BLaER1 (cell line): ENCODE data around the gene CNRIP1.

Experiments
- H3K27ac ChIP-seq: shearing (Covaris generic); formaldehyde crosslinking; 2 replicates; pipeline ENCODE4 v1.8.1; 2022
- H3K27me3 ChIP-seq: shearing (Covaris generic); formaldehyde crosslinking; 2 replicates; pipeline ENCODE4 v1.8.1; 2022
- H3K36me3 ChIP-seq: shearing (Covaris generic); formaldehyde crosslinking; 2 replicates; pipeline ENCODE4 v1.8.1; 2022
- H3K4me1 ChIP-seq: shearing (Covaris generic); formaldehyde crosslinking; 2 replicates; pipeline ENCODE4 v1.8.1; 2022
- H3K4me2 ChIP-seq: shearing (Covaris generic); formaldehyde crosslinking; 2 replicates; pipeline ENCODE4 v1.8.1; 2022
- H3K4me3 ChIP-seq: shearing (Covaris generic); formaldehyde crosslinking; 2 replicates; pipeline ENCODE4 v1.8.1; 2022
- H3K9ac ChIP-seq: shearing (Covaris generic); formaldehyde crosslinking; 2 replicates; pipeline ENCODE4 v1.8.1; 2022
- H3K9me3 ChIP-seq: shearing (Covaris generic); formaldehyde crosslinking; 2 replicates; pipeline ENCODE4 v1.8.1; 2022
- H4K20me1 ChIP-seq: shearing (Covaris generic); formaldehyde crosslinking; 2 replicates; pipeline ENCODE4 v1.8.1; 2022
- Cebpa-rat ChIP-seq: shearing (Covaris generic); IDR thresholded peaks from 2 replicates; pipeline ENCODE4 v1.8.1; 2022

CNRIP1 gene

DNA sequence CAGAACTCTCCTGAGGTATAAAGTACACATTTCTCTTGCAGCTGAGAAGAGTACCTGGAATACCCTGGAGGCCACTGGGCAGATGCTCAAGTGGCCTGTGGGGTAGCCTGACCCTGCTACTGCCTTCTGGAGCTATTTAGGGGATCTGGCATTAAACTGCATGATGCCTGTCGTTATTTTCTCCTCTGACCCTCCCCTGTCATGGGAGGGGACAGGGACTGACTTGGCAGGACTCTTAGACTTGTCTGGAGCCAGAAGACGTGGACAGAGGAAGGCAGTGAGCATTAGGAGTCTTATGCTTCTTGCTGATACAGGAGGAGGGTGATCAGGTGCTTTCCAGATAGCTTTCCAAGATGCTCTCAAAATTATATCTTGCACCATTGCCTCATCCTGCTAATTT lies 24.8 kb downstream of the CNRIP1 start:
- no peaks in the 10 kb centered on the region for H3K27me3 ChIP-seq
- peaks cover 19% of the 10 kb centered on the region for H3K4me1 ChIP-seq
- H4K20me1 ChIP-seq: no peaks in the 10 kb centered on the region
- no peaks in the 10 kb centered on the region for H3K9me3 ChIP-seq
- H3K27ac ChIP-seq: no peak overlapping the region
- no peak overlapping the region for H3K4me3 ChIP-seq
- peak overlapping the region; percentile 26; the same call in 1 of the 2 replicates for H3K4me2 ChIP-seq
- no peak overlapping the region for H3K9ac ChIP-seq
- no peak for TF ChIP-seq Cebpa-rat
- H3K36me3 ChIP-seq: no peaks in the 10 kb centered on the region

DNA sequence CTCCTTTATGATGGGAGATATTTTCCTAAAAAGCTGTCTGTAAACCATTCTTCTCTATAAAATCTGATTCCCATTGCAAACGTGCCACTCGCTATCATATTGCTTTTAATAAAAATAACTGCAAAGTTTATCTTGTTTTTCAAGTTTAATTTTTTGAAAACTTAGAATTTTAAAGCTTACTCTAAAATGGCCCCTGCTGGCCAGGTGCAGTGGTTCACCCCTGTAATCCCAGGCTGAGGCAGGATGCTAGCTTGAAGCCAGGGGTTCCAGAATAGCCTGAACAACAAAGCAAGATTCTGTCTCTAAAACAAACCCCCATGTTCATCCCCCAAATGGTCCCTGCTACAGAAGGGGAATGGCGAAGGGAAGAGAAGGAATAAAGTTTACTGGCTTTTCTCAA lies 25.6 kb downstream of the CNRIP1 start:
- Histone ChIP-seq H3K4me1 (peaks cover 19% of the 10 kb centered on the region), H3K4me2 (no peak overlapping the region), H3K27me3 (no peaks in the 10 kb centered on the region), H3K27ac (no peak overlapping the region), H3K9me3 (no peaks in the 10 kb centered on the region), H3K4me3 (no peak overlapping the region), H3K9ac (no peak overlapping the region), H3K36me3 (no peaks in the 10 kb centered on the region), H4K20me1 (no peaks in the 10 kb centered on the region)
- no peak for TF ChIP-seq Cebpa-rat

DNA sequence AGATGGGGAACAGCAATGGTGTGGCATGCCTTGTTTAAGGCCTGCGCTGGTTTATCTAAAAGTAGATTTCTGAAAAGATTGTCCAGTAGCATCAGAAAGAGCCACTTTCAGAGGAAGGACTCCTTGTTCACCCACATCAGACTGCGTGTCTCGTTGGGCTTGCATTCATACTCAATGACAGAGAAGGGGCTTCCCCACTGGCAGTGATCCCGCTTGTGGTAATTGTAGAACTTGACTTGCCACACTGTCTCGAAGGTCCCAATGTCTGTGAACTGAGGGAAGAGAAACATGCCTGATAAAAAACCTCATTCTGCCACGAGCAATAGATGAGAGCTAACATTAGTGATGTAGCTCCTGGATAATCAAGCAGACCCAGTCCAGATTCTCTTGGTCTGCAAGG lies 26.0 kb downstream of the CNRIP1 start:
- no peak for TF ChIP-seq Cebpa-rat
- Histone ChIP-seq H3K4me2 (no peak overlapping the region), H3K4me1 (peaks cover 19% of the 10 kb centered on the region)

DNA sequence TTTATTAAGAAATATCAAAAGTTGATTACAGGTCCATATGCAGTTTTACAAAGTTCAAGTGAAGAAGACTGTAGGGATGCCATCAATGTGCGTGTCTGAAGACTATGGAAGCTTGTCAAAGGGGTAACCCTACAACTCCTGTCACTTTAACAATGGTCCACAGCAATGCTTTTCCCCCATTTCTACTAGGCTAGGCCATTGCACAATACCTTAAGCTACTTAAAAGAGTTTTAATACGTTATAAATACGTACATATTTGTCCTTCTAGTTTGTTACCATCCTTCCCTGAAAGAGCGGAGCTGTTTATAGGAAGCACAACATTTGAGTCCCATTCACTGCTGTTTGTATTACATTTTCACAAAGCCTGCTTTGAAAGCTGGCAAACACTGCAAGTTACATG lies 26.7 kb downstream of the CNRIP1 start:
- Histone ChIP-seq H4K20me1 (no peaks in the 10 kb centered on the region), H3K4me3 (no peak overlapping the region), H3K27me3 (no peaks in the 10 kb centered on the region), H3K27ac (no peak overlapping the region), H3K9ac (no peak overlapping the region), H3K9me3 (no peaks in the 10 kb centered on the region), H3K4me2 (no peak overlapping the region), H3K36me3 (no peaks in the 10 kb centered on the region), H3K4me1 (peaks cover 19% of the 10 kb centered on the region)
- no peak for TF ChIP-seq Cebpa-rat

More for the DNA sequence above, 26.0 kb downstream of the CNRIP1 start:
- H3K9ac ChIP-seq: no peak overlapping the region
- no peak overlapping the region for H3K27ac ChIP-seq
- no peaks in the 10 kb centered on the region for H3K36me3 ChIP-seq
- H3K9me3 ChIP-seq: no peaks in the 10 kb centered on the region
- no peaks in the 10 kb centered on the region for H3K27me3 ChIP-seq
- no peaks in the 10 kb centered on the region for H4K20me1 ChIP-seq
- no peak overlapping the region for H3K4me3 ChIP-seq

DNA sequence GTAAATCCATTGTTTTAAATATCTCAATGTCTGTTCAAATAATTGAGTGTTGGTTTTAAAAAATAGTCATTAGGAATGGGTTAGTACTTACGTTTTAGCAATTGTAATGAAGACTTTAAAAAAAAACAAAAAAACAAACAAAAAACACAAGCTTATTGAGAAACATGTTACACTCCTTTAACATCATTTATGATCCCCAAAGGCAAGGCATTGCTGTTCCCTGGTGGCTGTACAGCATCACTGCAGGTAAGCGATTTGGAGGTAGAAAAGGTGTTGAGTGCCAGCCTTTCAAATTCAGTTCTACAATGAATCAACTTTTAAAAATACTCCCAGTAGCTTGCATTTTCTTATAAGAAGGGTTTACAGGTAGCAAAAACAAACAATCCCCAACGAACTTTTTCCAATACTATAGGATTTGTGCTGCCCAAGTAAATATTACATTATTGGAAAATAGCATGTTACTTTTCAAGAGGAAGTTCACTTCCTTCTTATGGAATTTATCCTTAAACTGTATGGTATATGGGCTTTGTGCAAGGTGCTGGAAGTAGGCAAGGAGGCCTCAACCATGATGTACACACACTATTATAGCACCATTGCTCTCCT lies 27.5 kb downstream of the CNRIP1 start:
- no peak overlapping the region for H3K4me2 ChIP-seq

DNA sequence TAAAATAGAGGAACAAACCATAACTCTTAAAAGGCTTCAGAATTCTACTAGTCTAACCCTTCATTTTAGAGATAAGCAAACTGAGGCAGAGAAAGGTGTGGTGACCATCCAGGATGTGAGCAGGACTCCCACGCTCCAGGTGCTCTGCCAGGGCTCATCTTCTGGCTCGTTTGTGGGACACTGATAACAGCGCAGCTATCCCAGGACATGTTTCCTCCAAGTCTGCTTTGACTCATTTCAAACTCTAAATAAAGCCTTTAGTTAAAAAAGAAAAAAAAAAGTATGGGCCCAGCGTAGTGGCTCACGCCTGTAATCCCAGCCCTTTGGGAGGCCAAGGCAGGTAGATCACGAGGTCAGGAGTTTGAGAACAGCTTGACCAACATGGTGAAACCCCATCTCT lies 28.4 kb downstream of the CNRIP1 start:
- Histone ChIP-seq H4K20me1 (no peaks in the 10 kb centered on the region), H3K27me3 (no peaks in the 10 kb centered on the region), H3K9me3 (no peaks in the 10 kb centered on the region), H3K27ac (no peak overlapping the region), H3K4me1 (peaks cover 19% of the 10 kb centered on the region), H3K4me3 (no peak overlapping the region), H3K36me3 (no peaks in the 10 kb centered on the region), H3K9ac (no peak overlapping the region), H3K4me2 (no peak overlapping the region)
- no peak for TF ChIP-seq Cebpa-rat

More for the DNA sequence above, 27.5 kb downstream of the CNRIP1 start:
- Histone ChIP-seq H3K27ac (no peak overlapping the region), H3K27me3 (no peaks in the 10 kb centered on the region), H3K9me3 (no peaks in the 10 kb centered on the region), H3K36me3 (no peaks in the 10 kb centered on the region), H3K4me3 (no peak overlapping the region), H4K20me1 (no peaks in the 10 kb centered on the region), H3K9ac (no peak overlapping the region), H3K4me1 (peaks cover 19% of the 10 kb centered on the region)
- TF ChIP-seq Cebpa-rat: no peak

DNA sequence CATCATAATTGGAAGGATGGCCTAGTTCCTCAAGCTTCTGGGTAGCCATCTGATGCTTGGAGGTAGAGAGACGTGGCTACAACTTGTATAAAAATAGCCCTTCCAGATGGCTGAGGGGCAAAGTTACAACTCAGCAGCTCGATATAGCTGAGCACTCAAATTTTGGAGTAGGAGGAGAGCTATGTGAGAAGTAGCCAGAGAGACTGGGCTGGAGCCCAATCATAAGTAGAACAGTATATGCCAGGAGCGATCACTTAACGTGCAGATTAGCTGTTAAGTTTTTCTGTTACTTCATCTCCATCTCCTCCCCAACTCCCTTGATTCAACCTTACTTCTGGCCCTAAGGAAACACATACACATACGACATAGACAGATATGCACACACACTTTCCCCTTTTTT lies 28.8 kb downstream of the CNRIP1 start:
- Histone ChIP-seq H3K9me3 (no peaks in the 10 kb centered on the region), H3K36me3 (no peaks in the 10 kb centered on the region), H3K4me3 (no peak overlapping the region), H3K4me2 (no peak overlapping the region), H3K27me3 (no peaks in the 10 kb centered on the region), H3K4me1 (peaks cover 16% of the 10 kb centered on the region), H3K9ac (no peak overlapping the region), H4K20me1 (no peaks in the 10 kb centered on the region), H3K27ac (no peak overlapping the region)
- TF ChIP-seq Cebpa-rat: no peak

DNA sequence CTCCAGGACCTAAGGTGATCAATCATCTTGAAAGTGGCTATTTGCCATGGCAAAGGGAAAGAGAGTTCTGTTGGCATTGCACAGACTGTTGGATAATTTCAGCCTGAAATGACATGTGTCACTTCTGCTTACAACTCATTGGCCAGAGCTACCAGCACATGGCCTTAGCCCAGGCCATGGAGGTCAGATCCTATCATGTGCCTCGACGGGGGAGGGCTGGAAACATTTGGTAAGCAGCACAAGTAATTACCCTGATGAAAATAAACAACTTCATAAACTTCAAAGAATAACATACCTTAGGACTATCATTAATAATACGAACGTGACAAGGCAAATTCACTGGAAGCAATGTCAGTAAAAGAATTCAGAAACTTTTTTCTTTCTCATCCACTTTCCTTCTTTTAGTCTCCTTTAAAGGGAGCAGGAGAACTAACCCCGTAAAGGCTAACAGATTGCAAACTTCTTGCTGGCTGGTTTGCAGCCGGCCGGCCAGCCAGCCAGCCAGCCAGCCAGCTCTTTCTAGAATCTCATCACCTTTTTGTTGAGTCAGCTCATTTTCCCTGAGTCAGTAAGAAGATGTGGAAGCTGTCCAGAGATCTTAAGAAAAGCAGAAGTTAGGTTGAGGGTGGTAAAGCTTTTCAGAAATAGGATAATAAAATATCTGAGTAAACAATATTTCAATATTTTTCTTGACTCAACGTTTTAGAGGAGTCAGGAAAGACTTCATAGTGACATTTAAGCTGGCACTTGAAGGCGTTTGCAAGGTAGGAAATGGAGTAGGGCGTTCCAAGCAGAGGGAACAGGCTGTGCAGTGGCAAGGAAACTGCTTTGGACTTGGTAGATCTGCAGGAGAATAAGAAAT lies 31.9 kb downstream of the CNRIP1 start:
- Histone ChIP-seq H3K4me1 (peaks cover 5% of the 10 kb centered on the region; the same call in 1 of the 2 replicates), H3K9me3 (no peaks in the 10 kb centered on the region), H3K4me2 (no peak overlapping the region), H3K36me3 (no peaks in the 10 kb centered on the region), H3K27ac (no peak overlapping the region), H3K27me3 (no peaks in the 10 kb centered on the region), H4K20me1 (no peaks in the 10 kb centered on the region), H3K9ac (no peak overlapping the region), H3K4me3 (no peak overlapping the region)
- no peak for TF ChIP-seq Cebpa-rat

DNA sequence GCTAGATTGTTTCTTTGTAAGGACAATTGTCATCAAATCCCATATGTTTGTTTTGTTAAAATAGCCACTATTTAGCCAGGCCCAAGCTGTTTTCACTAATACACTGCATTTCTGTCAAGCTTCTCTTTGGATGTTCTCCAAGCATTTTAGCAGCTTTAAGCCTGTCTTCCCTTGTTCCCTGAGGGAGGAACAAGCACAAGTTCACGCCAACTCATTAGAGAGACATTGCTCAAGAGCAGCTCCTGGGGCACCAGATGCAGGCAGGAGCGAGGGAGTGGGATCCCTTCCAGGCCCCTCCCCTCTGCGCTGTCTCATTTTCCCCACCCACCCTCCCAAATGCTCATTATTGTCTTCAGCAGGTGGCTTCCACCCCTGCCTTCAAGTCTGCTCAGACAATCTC lies 34.9 kb downstream of the CNRIP1 start:
- Histone ChIP-seq H3K4me3 (no peak overlapping the region), H3K27me3 (no peaks in the 10 kb centered on the region)
- no peak for TF ChIP-seq Cebpa-rat

DNA sequence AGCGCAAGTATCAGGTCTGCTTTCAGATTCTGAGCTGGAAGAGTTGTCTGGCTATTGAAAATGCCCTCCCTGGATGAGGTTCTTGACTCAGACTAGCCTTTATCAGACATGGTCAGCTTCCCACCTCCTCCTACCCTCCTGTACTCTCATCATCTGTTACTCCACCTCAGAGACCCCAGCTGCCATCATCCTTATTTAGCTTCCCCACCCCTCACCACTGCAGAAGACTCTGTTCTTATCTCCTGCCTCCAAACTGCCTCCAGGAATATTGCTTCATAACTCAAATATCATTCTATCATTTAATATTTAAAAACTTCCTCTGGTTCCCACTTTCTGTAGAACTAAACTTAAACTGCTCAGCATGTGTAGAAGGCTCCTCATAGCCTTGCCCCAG lies 36.3 kb downstream of the CNRIP1 start:
- no peaks in the 10 kb centered on the region for H3K36me3 ChIP-seq
- H3K27ac ChIP-seq: no peak overlapping the region
- H3K4me1 ChIP-seq: peaks cover 20% of the 10 kb centered on the region
- no peaks in the 10 kb centered on the region for H4K20me1 ChIP-seq
- no peak overlapping the region for H3K9ac ChIP-seq
- H3K9me3 ChIP-seq: no peaks in the 10 kb centered on the region
- H3K4me3 ChIP-seq: no peak overlapping the region
- TF ChIP-seq Cebpa-rat: no peak
- H3K27me3 ChIP-seq: no peaks in the 10 kb centered on the region
- H3K4me2 ChIP-seq: no peak overlapping the region

More for the DNA sequence above, 34.9 kb downstream of the CNRIP1 start:
- H3K4me1 ChIP-seq: peaks cover 5% of the 10 kb centered on the region; the same call in 1 of the 2 replicates
- no peaks in the 10 kb centered on the region for H3K9me3 ChIP-seq
- H3K27ac ChIP-seq: no peak overlapping the region
- H3K9ac ChIP-seq: no peak overlapping the region
- H4K20me1 ChIP-seq: no peaks in the 10 kb centered on the region
- no peak overlapping the region for H3K4me2 ChIP-seq
- H3K36me3 ChIP-seq: no peaks in the 10 kb centered on the region
